ENCODE measurements around the gene PTCH1. TPM values are rescaled to one million over a fixed set of nuclear protein-coding genes. Genes with fewer than 3 reads are reported as not detected.

PTCH1 gene
- total RNA-seq, 8 experiments from 2014 or later: 2.2 to 59.2 (median 20.8) TPM

DNA sequence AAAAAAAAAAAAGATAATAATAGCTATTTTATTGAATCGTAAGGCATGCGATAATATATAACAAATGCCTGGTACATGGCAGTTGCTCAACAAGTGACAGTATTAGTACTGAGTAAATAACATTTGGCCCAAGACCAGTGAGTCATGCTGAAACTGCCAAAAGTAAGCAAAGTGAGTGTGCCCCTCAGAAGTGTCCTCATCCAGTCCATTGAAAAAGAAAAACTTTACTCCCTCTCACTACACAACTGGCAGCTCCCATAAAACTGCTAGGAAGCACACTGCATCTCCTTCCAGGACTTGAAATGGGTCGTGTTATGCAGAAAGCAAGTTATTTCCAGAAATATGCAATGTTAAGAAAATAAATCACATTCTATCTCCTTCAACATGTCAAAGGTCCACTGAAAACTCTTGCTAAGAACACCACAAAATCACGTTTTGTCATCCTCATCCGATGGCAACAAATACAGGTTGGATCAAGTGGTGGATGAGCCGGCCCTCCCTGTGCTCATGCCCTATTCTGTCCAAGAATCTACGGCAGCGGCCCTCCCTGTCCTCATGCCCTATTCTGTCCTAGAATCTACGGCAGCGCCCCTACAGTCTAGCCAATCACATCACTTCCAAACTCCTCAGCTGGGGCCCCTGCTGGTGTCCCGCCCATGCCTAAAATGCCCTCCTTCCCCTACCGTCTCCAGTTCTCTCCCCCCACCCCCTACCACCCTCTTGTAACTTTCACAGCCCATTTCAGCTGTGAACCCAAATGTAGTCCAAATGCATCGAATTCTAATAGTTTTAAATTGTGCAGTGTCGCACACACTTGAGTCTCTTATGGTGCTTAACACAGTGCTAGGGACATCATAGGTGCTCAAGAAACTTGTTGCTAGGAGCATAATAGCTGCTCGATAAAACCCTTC lies 12.5 kb downstream of the PTCH1 start:
- no peak for ATAC-seq (replicated peaks in 6 of 8)
- Histone ChIP-seq H3K4me1 (replicated peaks in 1 of 2) (peaks cover 38 to 47% of the 10 kb centered on the region in 2 donors), H3K27ac (peak overlapping the region in 1 of 2 donors; percentile 1), H3K4me3 (peak overlapping the region; percentile 77 to 92 (median 87))
- WGBS, 10 experiments: 0 to 66% (median 40%) methylated on average over 2 to 7 of the region's 15 CpGs; no CpG with 5 or more reads in 2 of the 10 experiments
- in situ Hi-C loops (cut with MboI; ENCODE audit: low pct_unique_long_range_greater_than_20kb in 2 of 9, low sequenced_read_pairs in 9 of 9, unreplicated experiment in 9 of 9): loop anchor here in 4 of 9 experiments (25.0 kb wide), 2 partner anchors 383 to 708 kb away; partner anchors contain the start of gene ERCC6L2 (in 2 of the 4)

- in situ Hi-C loops (cut with MboI; ENCODE audit: low pct_unique_long_range_greater_than_20kb in 2 of 9, low sequenced_read_pairs in 9 of 9, unreplicated experiment in 9 of 9): loop anchor here in 4 of 9 experiments (25.0 kb wide), 2 partner anchors 384 to 709 kb away; partner anchors contain the start of gene ERCC6L2 (in 2 of the 4)
- no peak for ATAC-seq (replicated peaks in 6 of 8)
- H3K27ac ChIP-seq: peak overlapping the region in 1 of 2 donors; percentile 21
- 25 to 78% (median 37%) methylated on average over 1 to 2 of the region's 6 CpGs; no CpG with 5 or more reads in 6 of the 10 experiments for WGBS, 10 experiments
- H3K4me1 ChIP-seq (replicated peaks in 1 of 2): peaks cover 48 to 56% of the 10 kb centered on the region in 2 donors
- H3K4me3 ChIP-seq: peak overlapping the region; percentile 20 to 24 (median 22)
Observed at GRCh38 chr9:95503369-95503768, 13.4 kb downstream of the PTCH1 start.

DNA sequence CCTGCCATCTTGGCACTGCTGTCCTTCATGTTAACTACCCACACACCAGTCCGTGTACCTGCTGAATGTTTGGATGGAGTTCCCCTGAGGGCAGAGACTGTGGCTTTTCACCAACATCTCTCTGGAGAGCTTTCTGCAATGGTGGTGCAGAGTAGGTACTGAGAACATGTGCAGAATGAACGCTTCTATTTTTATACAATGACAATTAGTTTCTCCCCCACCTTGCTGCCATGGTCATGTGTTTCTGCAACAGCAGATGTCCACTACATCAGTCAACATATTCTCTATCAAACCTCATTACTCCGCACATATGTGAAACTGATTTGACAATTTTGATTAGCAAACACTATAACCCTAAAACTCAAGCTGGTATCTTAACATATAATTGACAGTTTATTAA lies 14.5 kb downstream of the PTCH1 start:
- ATAC-seq (replicated peaks in 6 of 8): peak in 1 of 8 experiments; percentile 16
- Histone ChIP-seq H3K4me1 (replicated peaks in 1 of 2) (peaks cover 59 to 67% of the 10 kb centered on the region in 2 donors), H3K27ac (peak overlapping the region; percentile 14 to 62), H3K4me3 (peak overlapping the region; percentile 20 to 24 (median 22))
- 20 to 100% (median 67%) methylated on average over 1 to 3 of the region's 3 CpGs; no CpG with 5 or more reads in 3 of the 10 experiments for WGBS, 10 experiments
- in situ Hi-C loops (cut with MboI; ENCODE audit: low pct_unique_long_range_greater_than_20kb in 2 of 9, low sequenced_read_pairs in 9 of 9, unreplicated experiment in 9 of 9): loop anchor here in 4 of 9 experiments (25.0 kb wide), 2 partner anchors 385 to 710 kb away; partner anchors contain the start of gene ERCC6L2 (in 2 of the 4)

DNA sequence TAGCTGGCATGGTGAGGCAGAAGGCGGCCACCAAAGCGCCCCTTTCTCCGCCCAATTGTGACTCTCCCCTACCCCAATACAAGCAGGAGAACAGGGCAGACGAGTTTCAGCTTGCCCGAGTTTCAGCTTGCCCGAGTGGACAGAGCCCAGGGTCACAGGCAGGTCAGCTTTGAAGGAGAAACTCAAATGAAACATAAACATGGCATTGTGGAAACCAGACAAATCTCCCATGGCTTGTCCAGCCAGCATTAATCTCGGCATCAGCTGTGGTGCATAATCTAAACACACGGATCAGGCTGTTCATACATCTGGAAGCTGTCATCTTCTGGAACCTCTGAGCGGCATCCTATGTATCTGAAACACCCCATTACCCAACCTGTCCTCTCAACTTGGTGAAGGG lies 16.9 kb downstream of the PTCH1 start:
- Histone ChIP-seq H3K4me1 (replicated peaks in 1 of 2) (peaks cover 79 to 88% of the 10 kb centered on the region in 2 donors), H3K4me3 (peak overlapping the region in 1 of 5 donors; percentile 2), H3K27ac (peak overlapping the region in 1 of 2 donors; percentile 28)
- ATAC-seq (replicated peaks in 6 of 8): no peak
- WGBS, 10 experiments: 10 to 68% (median 37%) methylated on average over 3 to 9 of the region's 9 CpGs; no CpG with 5 or more reads in 1 of the 10 experiments
- in situ Hi-C loops (cut with MboI; ENCODE audit: low pct_unique_long_range_greater_than_20kb in 2 of 9, low sequenced_read_pairs in 9 of 9, unreplicated experiment in 9 of 9): loop anchor here in 4 of 9 experiments (25.0 kb wide), 2 partner anchors 387 to 712 kb away; partner anchors contain the start of gene ERCC6L2 (in 2 of the 4)

- Histone ChIP-seq H3K4me3 (no peak overlapping the region), H3K27ac (peak overlapping the region in 1 of 2 donors; percentile 11), H3K4me1 (replicated peaks in 1 of 2) (peaks cover 85 to 90% of the 10 kb centered on the region in 2 donors)
- in situ Hi-C loops (cut with MboI; ENCODE audit: low pct_unique_long_range_greater_than_20kb in 2 of 9, low sequenced_read_pairs in 9 of 9, unreplicated experiment in 9 of 9): no loop called here
- no peak for ATAC-seq (replicated peaks in 6 of 8)
- 68 to 100% (median 82%) methylated on average over 1 to 2 of the region's 6 CpGs; no CpG with 5 or more reads in 6 of the 10 experiments for WGBS, 10 experiments
Observed at GRCh38 chr9:95499046-95499676, 17.6 kb downstream of the PTCH1 start.

DNA sequence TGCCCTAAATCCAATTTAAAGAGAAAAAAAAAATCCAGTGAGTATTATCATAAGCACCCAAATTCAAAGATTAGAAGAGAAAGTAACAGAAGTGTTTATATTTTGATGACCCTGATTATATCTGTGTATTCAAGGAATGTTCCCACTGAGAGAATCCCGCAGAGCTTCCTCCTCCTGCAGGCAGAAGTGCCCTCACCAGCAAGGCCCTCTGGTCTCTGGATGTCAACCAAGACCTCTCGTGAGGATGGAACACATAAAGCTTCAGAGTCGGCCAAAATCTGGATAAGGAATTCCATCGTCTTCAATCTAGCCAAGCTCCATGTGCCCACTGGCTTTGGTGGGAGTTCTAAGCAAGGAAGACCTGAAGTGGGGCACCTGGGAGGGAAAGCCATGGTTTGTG lies 18.1 kb downstream of the PTCH1 start:
- Histone ChIP-seq H3K4me3 (no peak overlapping the region), H3K4me1 (replicated peaks in 1 of 2) (peaks cover 90 to 92% of the 10 kb centered on the region in 2 donors), H3K27ac (peak overlapping the region in 1 of 2 donors; percentile 11)
- WGBS, 10 experiments: 60 to 100% (median 80%) methylated on average over 1 to 4 of the region's 4 CpGs; no CpG with 5 or more reads in 1 of the 10 experiments
- in situ Hi-C loops (cut with MboI; ENCODE audit: low pct_unique_long_range_greater_than_20kb in 2 of 9, low sequenced_read_pairs in 9 of 9, unreplicated experiment in 9 of 9): no loop called here
- no peak for ATAC-seq (replicated peaks in 6 of 8)

DNA sequence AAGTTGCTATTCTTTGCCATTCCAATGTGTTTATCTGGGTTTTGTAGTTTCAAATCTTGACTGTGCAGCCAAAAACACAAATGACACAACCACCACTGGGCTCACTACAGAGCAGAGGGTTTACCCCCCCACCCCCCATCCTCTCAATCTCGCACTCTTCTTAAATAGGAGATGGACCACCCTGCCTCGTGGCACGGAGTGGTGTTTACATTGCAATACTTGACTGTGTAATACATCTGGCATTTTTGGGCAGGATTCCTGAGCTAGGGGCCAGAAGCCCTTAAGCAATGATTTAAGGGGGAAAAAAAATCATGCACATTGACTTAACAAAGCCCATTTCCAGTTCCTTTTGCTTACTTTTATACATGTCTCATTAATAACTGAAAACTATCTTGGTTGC lies 19.0 kb downstream of the PTCH1 start:
- H3K27ac ChIP-seq: peak overlapping the region; percentile 62 to 73
- H3K4me3 ChIP-seq: peak overlapping the region in 2 of 5 donors; percentile 14 to 23
- peaks cover 92 to 96% of the 10 kb centered on the region in 2 donors for H3K4me1 ChIP-seq (replicated peaks in 1 of 2)
- ATAC-seq (replicated peaks in 6 of 8): no peak
- WGBS, 10 experiments: 0 to 17% (median 8%) methylated on average over 1 to 3 of the region's 3 CpGs; no CpG with 5 or more reads in 4 of the 10 experiments
- in situ Hi-C loops (cut with MboI; ENCODE audit: low pct_unique_long_range_greater_than_20kb in 2 of 9, low sequenced_read_pairs in 9 of 9, unreplicated experiment in 9 of 9): no loop called here

DNA sequence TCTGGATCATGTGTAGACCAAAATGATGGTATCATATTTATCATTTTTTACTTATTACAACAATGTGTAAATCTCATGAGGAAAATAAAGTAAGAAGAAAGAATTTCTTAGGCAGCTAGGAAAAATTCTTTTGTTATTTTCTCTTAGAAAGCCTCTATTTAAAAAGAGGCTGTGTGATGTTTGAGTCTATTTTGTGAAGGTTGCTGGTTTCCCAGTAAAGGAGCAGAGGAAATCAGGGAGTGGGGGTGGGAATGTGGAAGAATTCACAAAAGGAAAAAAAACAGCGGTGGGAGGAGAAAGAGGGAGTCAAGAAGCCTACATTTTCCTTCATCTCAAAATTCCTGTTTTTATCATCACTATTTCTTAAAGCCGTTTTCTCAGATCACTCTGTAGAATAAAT lies 20.1 kb downstream of the PTCH1 start:
- Histone ChIP-seq H3K4me3 (peak overlapping the region in 4 of 5 donors; percentile 11 to 26 (median 18)), H3K4me1 (replicated peaks in 1 of 2) (peaks cover 95 to 96% of the 10 kb centered on the region in 2 donors), H3K27ac (peak overlapping the region; percentile 62 to 73)
- 0 to 100% (median 15%) methylated on average over 1 to 2 of the region's 2 CpGs for WGBS, 10 experiments
- no peak for ATAC-seq (replicated peaks in 6 of 8)
- in situ Hi-C loops (cut with MboI; ENCODE audit: low pct_unique_long_range_greater_than_20kb in 2 of 9, low sequenced_read_pairs in 9 of 9, unreplicated experiment in 9 of 9): no loop called here

DNA sequence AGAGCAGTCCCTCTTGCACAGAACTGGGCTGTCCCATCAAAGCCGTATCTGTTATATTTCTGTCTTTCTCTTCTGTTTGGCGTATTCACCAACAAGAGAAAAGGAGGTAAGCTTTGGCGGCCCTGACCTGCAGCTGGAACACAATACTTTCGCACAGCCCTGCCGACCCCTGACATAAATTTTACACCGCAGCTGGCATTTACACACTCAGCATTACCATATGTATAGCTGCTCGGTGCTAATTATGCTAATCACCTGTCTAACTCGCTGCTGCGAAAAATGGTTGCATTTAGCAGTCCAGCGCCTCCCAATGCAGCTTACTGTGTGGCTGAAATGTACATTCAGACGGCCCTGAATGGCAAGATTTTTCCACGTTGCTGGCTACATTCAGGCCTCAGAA lies 20.8 kb downstream of the PTCH1 start:
- peaks cover 95 to 96% of the 10 kb centered on the region in 2 donors for H3K4me1 ChIP-seq (replicated peaks in 1 of 2)
- peak in 7 of 8 experiments; percentile 43 to 88 (median 64) for ATAC-seq (replicated peaks in 6 of 8)
- whole genome bisulfite sequencing, 10 experiments: 1 to 96% (median 11%) methylated on average over 7 to 12 of the region's 12 CpGs; no CpG with 5 or more reads in 3 of the 10 experiments
- in situ Hi-C loops (cut with MboI; ENCODE audit: low pct_unique_long_range_greater_than_20kb in 2 of 9, low sequenced_read_pairs in 9 of 9, unreplicated experiment in 9 of 9): no loop called here
- peak overlapping the region in 4 of 5 donors; percentile 10 to 30 (median 15) for H3K4me3 ChIP-seq
- H3K27ac ChIP-seq: peak overlapping the region; percentile 82 to 86

- in situ Hi-C loops (cut with MboI; ENCODE audit: low pct_unique_long_range_greater_than_20kb in 2 of 9, low sequenced_read_pairs in 9 of 9, unreplicated experiment in 9 of 9): no loop called here
- 0 to 100% (median 50%) methylated on average over 1 of the region's 3 CpGs; no CpG with 5 or more reads in 4 of the 10 experiments for WGBS, 10 experiments
- Histone ChIP-seq H3K27ac (peak overlapping the region; percentile 82 to 86), H3K4me1 (replicated peaks in 1 of 2) (peaks cover 91 to 95% of the 10 kb centered on the region in 2 donors), H3K4me3 (peak overlapping the region in 4 of 5 donors; percentile 10 to 30 (median 15))
- ATAC-seq (replicated peaks in 6 of 8): peak in 2 of 8 experiments; percentile 0 to 7
Observed at GRCh38 chr9:95495529-95495928, 21.2 kb downstream of the PTCH1 start.

GRCh38 chr9:95494416-95495371 lies 22.1 kb downstream of the PTCH1 start:
- peak overlapping the region; percentile 82 to 86 for H3K27ac ChIP-seq
- WGBS, 10 experiments: 0 to 67% (median 33%) methylated on average over 1 to 11 of the region's 29 CpGs; no CpG with 5 or more reads in 2 of the 10 experiments
- in situ Hi-C loops (cut with MboI; ENCODE audit: low pct_unique_long_range_greater_than_20kb in 2 of 9, low sequenced_read_pairs in 9 of 9, unreplicated experiment in 9 of 9): no loop called here
- peak overlapping the region in 3 of 5 donors; percentile 10 to 30 (median 18) for H3K4me3 ChIP-seq
- peak; percentile 27 to 87 (median 76) for ATAC-seq (replicated peaks in 6 of 8)
- H3K4me1 ChIP-seq (replicated peaks in 1 of 2): peaks cover 82 to 94% of the 10 kb centered on the region in 2 donors
